KOPT-K1 (cell line): ENCODE results near the gene FCHO2.
"Not testable (repeated sequence)": the region's sequence is repeated elsewhere in the genome, so short reads cannot be mapped to it uniquely, and the experiment has no call there.

Experiments used
- H3K27ac ChIP-seq: fragments of 200-600 bp; sonication (generic); 2 replicates; pipeline ENCODE4 v1.5.1; 2016; ENCODE audit warnings: antibody characterized with exemption, mild to moderate bottlenecking, low read depth, low read length; ENCODE audit not compliant: poor library complexity, severe bottlenecking
- H3K36me3 ChIP-seq: fragments of 200-600 bp; sonication (generic); 2 replicates; pipeline ENCODE4 v1.5.1; 2017; ENCODE audit warnings: antibody characterized with exemption, mild to moderate bottlenecking, low read length, moderate library complexity; ENCODE audit not compliant: insufficient read depth
- H3K9me3 ChIP-seq: fragments of 200-600 bp; sonication (generic); 2 replicates; pipeline ENCODE4 v1.5.1; 2017; ENCODE audit warnings: antibody characterized with exemption, low read length, mild to moderate bottlenecking; ENCODE audit not compliant: insufficient read depth, poor library complexity, severe bottlenecking

Gene FCHO2

GRCh38 chr5:72994578-72994977 lies 38.7 kb downstream of the FCHO2 start:
- H3K27ac ChIP-seq: no peak overlapping the region
- peaks cover 6% of the 10 kb centered on the region for H3K9me3 ChIP-seq
- no peaks in the 10 kb centered on the region for H3K36me3 ChIP-seq

- Histone ChIP-seq H3K27ac (no peak overlapping the region), H3K36me3 (no peaks in the 10 kb centered on the region), H3K9me3 (peaks cover 6% of the 10 kb centered on the region)
Observed at GRCh38 chr5:72996632-72997031, 40.8 kb downstream of the FCHO2 start.

GRCh38 chr5:72999916-73000315 lies 44.1 kb downstream of the FCHO2 start:
- no peaks in the 10 kb centered on the region for H3K36me3 ChIP-seq
- H3K9me3 ChIP-seq: peaks cover under 1% of the 10 kb centered on the region
- no peak overlapping the region for H3K27ac ChIP-seq

- H3K27ac ChIP-seq: no peak overlapping the region
- H3K36me3 ChIP-seq: no peaks in the 10 kb centered on the region
- H3K9me3 ChIP-seq: no peaks in the 10 kb centered on the region
Observed at GRCh38 chr5:73005886-73006285, 50.0 kb downstream of the FCHO2 start.

GRCh38 chr5:73007051-73007450 lies 51.2 kb downstream of the FCHO2 start:
- H3K36me3 ChIP-seq: no peaks in the 10 kb centered on the region
- H3K27ac ChIP-seq: no peak overlapping the region
- H3K9me3 ChIP-seq: no peaks in the 10 kb centered on the region

GRCh38 chr5:73008831-73009230 lies 53.0 kb downstream of the FCHO2 start:
- H3K27ac ChIP-seq: no peak overlapping the region
- H3K36me3 ChIP-seq: no peaks in the 10 kb centered on the region
- no peaks in the 10 kb centered on the region for H3K9me3 ChIP-seq

- H3K36me3 ChIP-seq, H3K9me3 ChIP-seq, H3K27ac ChIP-seq: not testable (repeated sequence)
Observed at GRCh38 chr5:73011612-73012011, 55.8 kb downstream of the FCHO2 start.

GRCh38 chr5:73018892-73019291 lies 63.1 kb downstream of the FCHO2 start:
- Histone ChIP-seq H3K27ac (no peak overlapping the region), H3K9me3 (no peaks in the 10 kb centered on the region), H3K36me3 (no peaks in the 10 kb centered on the region)

GRCh38 chr5:73019766-73020165 lies 63.9 kb downstream of the FCHO2 start:
- Histone ChIP-seq H3K27ac (no peak overlapping the region), H3K36me3 (no peaks in the 10 kb centered on the region), H3K9me3 (no peaks in the 10 kb centered on the region)

- no peak overlapping the region for H3K27ac ChIP-seq
- H3K36me3 ChIP-seq: no peaks in the 10 kb centered on the region
- no peaks in the 10 kb centered on the region for H3K9me3 ChIP-seq
Observed at GRCh38 chr5:73022471-73023169, 66.8 kb downstream of the FCHO2 start.

GRCh38 chr5:73024946-73025544 lies 69.2 kb downstream of the FCHO2 start:
- H3K36me3 ChIP-seq, H3K27ac ChIP-seq, H3K9me3 ChIP-seq: not testable (repeated sequence)

GRCh38 chr5:73027361-73027760 lies 71.5 kb downstream of the FCHO2 start:
- Histone ChIP-seq H3K27ac (no peak overlapping the region), H3K9me3 (no peaks in the 10 kb centered on the region), H3K36me3 (no peaks in the 10 kb centered on the region)

GRCh38 chr5:73027816-73028215 lies 72.0 kb downstream of the FCHO2 start:
- H3K27ac ChIP-seq: no peak overlapping the region
- H3K36me3 ChIP-seq: no peaks in the 10 kb centered on the region
- no peaks in the 10 kb centered on the region for H3K9me3 ChIP-seq

GRCh38 chr5:73028991-73029595 lies 73.3 kb downstream of the FCHO2 start:
- no peaks in the 10 kb centered on the region for H3K36me3 ChIP-seq
- H3K27ac ChIP-seq: no peak overlapping the region
- H3K9me3 ChIP-seq: no peaks in the 10 kb centered on the region

GRCh38 chr5:73030531-73030930 lies 74.7 kb downstream of the FCHO2 start:
- H3K36me3 ChIP-seq: no peaks in the 10 kb centered on the region
- no peaks in the 10 kb centered on the region for H3K9me3 ChIP-seq
- H3K27ac ChIP-seq: no peak overlapping the region

- H3K36me3 ChIP-seq: no peaks in the 10 kb centered on the region
- H3K27ac ChIP-seq: no peak overlapping the region
- H3K9me3 ChIP-seq: no peaks in the 10 kb centered on the region
Observed at GRCh38 chr5:73030995-73031394, 75.2 kb downstream of the FCHO2 start.
